Measurements from ENCODE around the gene CCL4.
"Not testable (repeated sequence)": the region's sequence is repeated elsewhere in the genome, so short reads cannot be mapped to it uniquely, and the experiment has no call there.

DNA sequence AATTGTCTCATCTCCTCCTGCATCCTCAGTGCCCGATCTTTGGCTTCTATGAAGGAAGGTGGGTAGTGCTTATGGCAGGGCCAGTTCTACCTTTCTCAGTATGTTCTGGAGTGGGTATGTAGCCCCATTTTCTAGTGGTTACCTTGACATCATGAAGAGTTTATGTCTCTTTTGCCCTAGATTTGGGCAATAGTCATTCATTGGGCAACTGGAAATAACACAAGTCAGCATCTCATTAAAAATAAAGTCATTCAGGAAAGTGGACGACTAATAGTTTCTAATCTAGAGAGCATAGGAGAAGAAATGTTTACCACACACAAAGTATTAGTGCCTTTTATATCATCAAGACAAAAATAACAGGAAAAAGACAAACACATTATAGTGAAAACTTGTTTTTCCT is 19.9 kb upstream of the CCL4 start:
- TF ChIP-seq FOXA2 (IDR thresholded peaks at IDR 0.05); RXRA (IDR thresholded peaks at IDR 0.05); JUND (IDR thresholded peaks at IDR 0.05); TAF1 (conservative IDR thresholded peaks at IDR 0.05); GABPA (IDR thresholded peaks at IDR 0.05 in 1 of 2, conservative IDR thresholded peaks at IDR 0.05 in 1 of 2); YY1 (IDR thresholded peaks at IDR 0.05); FOXA1 (IDR thresholded peaks at IDR 0.05): not testable (repeated sequence)
- TF ChIP-seq, protein P1, sequence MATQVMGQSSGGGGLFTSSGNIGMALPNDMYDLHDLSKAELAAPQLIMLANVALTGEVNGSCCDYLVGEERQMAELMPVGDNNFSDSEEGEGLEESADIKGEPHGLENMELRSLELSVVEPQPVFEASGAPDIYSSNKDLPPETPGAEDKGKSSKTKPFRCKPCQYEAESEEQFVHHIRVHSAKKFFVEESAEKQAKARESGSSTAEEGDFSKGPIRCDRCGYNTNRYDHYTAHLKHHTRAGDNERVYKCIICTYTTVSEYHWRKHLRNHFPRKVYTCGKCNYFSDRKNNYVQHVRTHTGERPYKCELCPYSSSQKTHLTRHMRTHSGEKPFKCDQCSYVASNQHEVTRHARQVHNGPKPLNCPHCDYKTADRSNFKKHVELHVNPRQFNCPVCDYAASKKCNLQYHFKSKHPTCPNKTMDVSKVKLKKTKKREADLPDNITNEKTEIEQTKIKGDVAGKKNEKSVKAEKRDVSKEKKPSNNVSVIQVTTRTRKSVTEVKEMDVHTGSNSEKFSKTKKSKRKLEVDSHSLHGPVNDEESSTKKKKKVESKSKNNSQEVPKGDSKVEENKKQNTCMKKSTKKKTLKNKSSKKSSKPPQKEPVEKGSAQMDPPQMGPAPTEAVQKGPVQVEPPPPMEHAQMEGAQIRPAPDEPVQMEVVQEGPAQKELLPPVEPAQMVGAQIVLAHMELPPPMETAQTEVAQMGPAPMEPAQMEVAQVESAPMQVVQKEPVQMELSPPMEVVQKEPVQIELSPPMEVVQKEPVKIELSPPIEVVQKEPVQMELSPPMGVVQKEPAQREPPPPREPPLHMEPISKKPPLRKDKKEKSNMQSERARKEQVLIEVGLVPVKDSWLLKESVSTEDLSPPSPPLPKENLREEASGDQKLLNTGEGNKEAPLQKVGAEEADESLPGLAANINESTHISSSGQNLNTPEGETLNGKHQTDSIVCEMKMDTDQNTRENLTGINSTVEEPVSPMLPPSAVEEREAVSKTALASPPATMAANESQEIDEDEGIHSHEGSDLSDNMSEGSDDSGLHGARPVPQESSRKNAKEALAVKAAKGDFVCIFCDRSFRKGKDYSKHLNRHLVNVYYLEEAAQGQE (IDR thresholded peaks at IDR 0.05): not testable (repeated sequence)
- TF ChIP-seq, protein P2, sequence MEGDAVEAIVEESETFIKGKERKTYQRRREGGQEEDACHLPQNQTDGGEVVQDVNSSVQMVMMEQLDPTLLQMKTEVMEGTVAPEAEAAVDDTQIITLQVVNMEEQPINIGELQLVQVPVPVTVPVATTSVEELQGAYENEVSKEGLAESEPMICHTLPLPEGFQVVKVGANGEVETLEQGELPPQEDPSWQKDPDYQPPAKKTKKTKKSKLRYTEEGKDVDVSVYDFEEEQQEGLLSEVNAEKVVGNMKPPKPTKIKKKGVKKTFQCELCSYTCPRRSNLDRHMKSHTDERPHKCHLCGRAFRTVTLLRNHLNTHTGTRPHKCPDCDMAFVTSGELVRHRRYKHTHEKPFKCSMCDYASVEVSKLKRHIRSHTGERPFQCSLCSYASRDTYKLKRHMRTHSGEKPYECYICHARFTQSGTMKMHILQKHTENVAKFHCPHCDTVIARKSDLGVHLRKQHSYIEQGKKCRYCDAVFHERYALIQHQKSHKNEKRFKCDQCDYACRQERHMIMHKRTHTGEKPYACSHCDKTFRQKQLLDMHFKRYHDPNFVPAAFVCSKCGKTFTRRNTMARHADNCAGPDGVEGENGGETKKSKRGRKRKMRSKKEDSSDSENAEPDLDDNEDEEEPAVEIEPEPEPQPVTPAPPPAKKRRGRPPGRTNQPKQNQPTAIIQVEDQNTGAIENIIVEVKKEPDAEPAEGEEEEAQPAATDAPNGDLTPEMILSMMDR (IDR thresholded peaks at IDR 0.05; ENCODE audit: low read depth, low read length, missing input control): not testable (repeated sequence)
